HG03442 (cell line): Measurements from ENCODE around the gene CLEC4M.
"Not testable (repeated sequence)": the region's sequence is repeated elsewhere in the genome, so short reads cannot be mapped to it uniquely, and the experiment has no call there.

Experiments
- ATAC-seq: cut with Tn5 transposase; IDR thresholded peaks from one replicate; pipeline ENCODE4 v1.9.1; 2021; ENCODE audit warnings: mild to moderate bottlenecking, moderate library complexity; ENCODE audit not compliant: unreplicated experiment

CLEC4M gene

GRCh38 chr19:7772752-7773291, 9.8 kb downstream of the CLEC4M start:
- ATAC-seq: no peak

DNA sequence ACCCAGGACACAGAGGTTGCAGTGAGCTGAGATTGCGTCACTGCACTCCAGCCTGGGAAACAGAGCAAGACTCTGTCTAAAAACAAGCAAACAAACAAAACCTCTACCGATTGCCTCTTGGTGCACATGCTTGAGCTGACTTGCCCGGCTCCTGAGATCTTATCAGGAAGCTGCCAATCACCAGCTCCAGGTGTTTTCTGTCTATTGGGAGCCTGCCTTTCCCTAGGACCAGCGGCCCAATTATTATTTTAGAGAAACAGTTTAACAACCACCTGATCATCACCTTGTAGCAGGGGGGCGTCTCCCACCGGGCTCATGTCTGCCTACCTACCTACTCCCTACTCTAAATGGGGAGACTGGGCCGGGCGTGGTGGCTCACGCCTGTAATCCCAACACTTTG, 10.8 kb downstream of the CLEC4M start:
- ATAC-seq: no peak

DNA sequence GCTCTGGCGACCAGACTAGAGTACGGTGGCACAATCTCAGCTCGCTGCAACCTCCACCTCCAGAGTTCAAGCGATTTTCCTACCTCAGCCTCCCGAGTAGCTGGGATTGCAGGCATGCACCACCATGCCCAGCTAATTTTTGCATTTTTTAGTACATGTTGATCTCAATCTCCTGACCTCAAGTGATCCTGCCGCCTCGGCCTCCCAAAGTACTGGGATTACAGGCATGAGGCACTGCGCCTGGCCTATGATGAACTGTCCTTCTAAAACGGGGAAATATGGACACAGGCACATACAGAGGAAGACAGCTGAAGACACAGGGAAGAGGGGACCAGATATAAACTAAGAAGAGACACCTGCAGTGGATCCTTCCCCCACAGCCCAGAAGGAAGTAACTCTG, 12.7 kb downstream of the CLEC4M start:
- no peak for ATAC-seq

DNA sequence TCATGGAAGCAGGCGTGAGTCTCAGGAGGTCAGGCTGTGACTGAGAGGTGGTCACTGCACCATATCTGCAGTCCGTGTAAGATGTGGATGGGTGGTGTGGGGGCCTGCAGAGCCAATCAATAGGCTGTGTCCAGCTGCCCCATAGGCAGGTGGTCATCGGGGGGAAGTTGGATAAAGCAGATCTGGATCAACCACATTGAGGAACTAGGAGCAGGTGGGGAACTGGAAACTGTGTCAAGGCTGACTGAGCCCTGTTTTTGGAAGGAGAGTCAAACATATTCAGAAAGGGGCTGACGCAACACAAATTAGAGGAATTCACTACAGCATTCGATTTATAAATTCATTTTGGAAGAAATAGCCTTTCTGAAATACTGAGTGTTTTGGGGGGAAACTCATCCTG, 15.0 kb downstream of the CLEC4M start:
- no peak for ATAC-seq

- no peak for ATAC-seq
Measured at GRCh38 chr19:7779631-7780486, 16.8 kb downstream of the CLEC4M start.

DNA sequence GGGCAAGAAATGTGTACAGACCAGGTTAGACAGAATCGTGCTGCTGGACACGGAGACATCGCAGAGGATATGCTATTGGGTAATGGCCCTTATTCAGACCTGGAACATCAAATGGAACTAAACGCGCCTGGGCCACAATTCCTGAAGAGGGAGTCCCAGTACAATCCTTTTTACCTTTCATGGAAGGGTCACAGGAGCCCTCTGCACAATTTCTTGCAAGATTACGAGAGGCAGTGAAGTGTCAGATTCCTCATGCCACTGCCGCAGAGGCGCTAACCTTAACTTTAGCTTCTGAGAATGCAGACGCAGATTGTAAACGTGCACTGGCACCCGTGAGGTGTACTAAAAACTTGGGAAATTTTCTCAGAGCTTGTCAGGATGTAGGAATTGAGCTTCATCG, 18.1 kb downstream of the CLEC4M start:
- ATAC-seq: no peak

DNA sequence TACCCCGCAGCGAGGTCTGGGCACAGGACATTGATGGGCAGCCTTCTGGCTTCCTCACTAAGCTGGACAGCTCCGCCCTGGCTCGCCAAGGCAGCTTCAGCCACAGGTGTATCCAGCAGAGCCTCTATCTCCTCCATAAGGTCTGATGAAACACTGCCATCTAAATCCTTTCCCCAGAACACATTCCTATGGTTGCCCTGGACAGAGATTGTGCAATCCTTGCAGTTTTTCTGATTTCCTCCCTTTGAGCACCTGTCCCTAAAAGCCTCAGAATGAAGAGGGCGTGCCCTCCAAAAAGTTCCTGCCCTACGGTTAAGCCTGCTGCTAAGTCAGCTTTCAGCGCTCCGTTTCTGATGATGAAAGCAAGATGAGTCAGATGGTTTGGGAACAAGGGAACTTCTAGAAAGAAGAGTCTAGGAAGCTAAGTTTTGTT, 21.0 kb downstream of the CLEC4M start:
- no peak for ATAC-seq

- no peak for ATAC-seq
Measured at GRCh38 chr19:7784856-7785255, 21.8 kb downstream of the CLEC4M start.

- no peak for ATAC-seq
Measured at GRCh38 chr19:7787141-7787540, 24.1 kb downstream of the CLEC4M start.

GRCh38 chr19:7787602-7788177, 24.6 kb downstream of the CLEC4M start:
- ATAC-seq: no peak

- no peak for ATAC-seq
Measured at GRCh38 chr19:7788178-7788932, 25.3 kb downstream of the CLEC4M start.

- no peak for ATAC-seq
Measured at GRCh38 chr19:7788933-7789323, 25.9 kb downstream of the CLEC4M start.

- ATAC-seq: no peak
Measured at GRCh38 chr19:7789447-7789846, 26.4 kb downstream of the CLEC4M start.

DNA sequence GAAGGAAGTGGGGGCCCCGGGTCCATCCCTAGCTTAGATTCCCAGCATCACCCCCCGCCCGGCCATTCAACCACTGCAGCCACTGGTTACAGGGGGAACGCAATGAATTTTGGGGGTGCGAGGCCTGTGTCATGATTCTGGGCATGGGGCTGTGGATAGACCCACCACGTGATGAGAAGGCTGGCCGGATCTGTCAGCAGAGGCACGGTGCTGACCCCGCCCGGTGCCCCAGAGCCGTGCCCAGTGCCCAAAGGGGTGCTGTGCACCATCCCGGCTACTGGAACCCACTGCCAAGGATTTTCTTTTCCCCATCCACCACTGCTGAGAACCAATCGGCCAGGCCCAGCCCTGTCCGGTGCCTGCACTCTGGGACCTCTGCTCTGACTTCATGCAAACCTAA, 27.4 kb downstream of the CLEC4M start:
- no peak for ATAC-seq

DNA sequence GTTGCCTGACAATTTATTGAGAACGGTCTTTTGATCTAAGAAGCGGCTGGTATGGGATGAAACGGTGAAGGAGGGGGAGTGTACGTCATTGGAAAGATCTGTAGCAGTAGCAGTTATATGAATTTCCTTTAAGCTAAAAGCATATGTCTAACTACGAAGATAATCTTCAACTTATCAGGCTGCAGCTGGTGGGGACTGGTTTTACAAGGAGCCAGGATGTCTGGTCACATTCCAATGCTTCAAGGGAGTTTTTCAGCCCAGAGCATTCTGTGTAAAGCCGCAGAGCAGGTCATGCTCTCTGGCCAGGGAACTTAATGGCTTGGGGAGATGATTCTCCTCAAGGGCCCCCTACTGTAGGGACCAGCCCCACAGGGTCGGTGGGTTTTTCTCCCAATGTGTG, 29.2 kb downstream of the CLEC4M start:
- ATAC-seq: no peak

DNA sequence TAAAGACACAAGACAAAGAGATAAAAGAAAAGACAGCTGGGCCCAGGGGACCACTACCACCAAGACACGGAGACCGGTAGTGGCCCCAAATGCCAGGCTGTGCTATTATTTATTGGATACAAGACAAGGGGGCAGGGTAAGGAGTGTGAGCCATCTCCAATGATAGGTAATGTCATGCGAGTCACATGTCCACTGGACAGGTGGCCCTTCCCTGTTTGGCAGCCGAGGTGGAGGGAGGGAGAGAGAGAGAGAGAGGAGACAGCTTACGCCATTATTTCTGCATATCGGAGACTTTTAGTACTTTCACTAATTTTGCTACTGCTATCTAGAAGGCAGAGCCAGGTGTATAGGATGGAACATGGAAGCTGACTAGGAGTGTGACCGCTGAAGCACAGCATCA, 29.7 kb downstream of the CLEC4M start:
- not testable (repeated sequence) for ATAC-seq

DNA sequence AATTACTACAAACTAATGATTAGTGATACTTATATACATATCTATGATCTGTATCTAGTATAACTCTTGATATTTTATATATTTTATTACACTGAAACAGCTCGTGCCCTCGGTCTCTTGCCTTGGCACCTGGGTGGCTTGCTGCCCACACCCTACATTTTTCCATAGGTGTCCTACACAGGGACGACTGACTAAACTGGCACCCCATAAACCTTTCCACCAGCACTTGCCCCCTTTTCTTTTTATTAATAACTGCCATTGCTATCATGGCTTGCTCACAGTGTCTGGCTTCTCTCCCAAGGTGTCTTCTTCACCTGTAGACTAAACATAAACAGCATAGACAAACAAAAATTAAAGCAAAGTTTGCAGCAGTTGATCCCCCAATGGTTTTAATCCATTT, 30.4 kb downstream of the CLEC4M start:
- no peak for ATAC-seq

DNA sequence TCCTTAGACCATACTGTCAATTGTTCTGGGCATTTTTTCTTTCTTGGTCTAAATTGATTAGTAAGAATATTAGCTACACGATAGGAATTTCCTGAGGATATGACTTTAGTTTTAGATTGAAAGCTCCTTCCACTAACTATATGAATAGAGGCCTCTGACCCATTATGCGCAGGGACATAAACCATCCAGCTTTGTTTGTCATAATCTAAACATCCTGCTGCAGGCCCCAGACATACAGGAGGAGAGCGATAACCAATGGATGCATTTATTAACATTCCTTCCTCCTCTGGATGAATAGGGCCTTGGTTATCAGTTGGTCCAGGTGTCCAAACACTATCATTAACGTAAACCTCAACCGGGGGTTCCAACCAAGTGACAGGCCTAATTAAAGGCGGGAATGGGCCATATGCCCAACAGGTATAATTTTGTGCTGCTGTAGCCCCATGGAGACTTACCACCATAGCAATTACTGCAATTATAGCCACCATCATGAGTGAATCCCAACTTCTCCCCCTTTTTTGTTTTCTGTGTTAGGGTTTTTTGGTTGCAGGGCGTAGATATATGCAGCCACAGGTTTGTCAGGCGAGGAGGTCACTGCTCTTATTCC, 32.6 kb downstream of the CLEC4M start:
- ATAC-seq: no peak

- no peak for ATAC-seq
Measured at GRCh38 chr19:7799640-7800355, 36.8 kb downstream of the CLEC4M start.

DNA sequence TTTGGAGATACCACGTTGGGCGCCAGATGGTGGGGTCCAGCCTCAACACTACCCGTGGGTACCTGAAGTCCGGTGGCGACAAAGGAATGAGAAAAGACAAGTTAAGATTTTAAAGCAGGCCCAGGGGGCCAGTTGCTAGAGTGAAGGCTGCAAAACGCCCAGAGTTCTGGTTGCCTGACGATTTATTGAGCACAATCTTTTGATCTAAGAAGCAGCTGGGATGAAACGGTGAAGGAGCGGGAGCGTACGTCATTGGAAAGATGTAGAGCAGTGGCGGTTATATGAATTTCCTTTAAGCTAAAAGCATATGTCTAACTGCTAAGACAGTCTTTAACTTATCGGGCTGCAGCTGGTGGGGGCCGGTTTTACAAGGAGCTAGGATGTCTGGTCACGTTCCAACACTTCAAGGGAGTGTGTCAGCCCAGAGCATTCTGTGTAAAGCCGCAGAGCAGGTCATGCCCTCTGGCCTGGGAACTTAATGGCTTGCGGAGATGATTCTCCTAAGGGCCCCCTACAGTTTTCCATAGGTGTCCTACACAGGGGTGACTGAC, 38.1 kb downstream of the CLEC4M start:
- no peak for ATAC-seq
